OCI-LY7 (cell line): ENCODE measurements around the gene MSS51.

ENCODE experiments used
- CTCF ChIP-seq: fragments of 200-600 bp; sonication (generic); conservative IDR thresholded peaks from 2 replicates; pipeline ENCODE4 v1.5.1; 2014; ENCODE audit warnings: mild to moderate bottlenecking, antibody characterized with exemption, low read length, moderate library complexity, mixed read lengths
- EZH2phosphoT487 ChIP-seq: fragments of 200-600 bp; sonication (generic); IDR thresholded peaks from 2 replicates; pipeline ENCODE4 v1.6.1; 2018; ENCODE audit warnings: low read depth, borderline replicate concordance, mild to moderate bottlenecking, mixed run types, antibody characterized with exemption, low read length, moderate library complexity, mixed read lengths

- TF ChIP-seq CTCF, result no peak
- no peak for TF ChIP-seq EZH2phosphoT487
Measured at GRCh38 chr10:73439605-73440312, 6.4 kb upstream of the MSS51 start.
